H1 (cell line): Measurements from ENCODE around the gene TXNDC12.

ENCODE experiments used
- ASH2L ChIP-seq: fragments of 200-600, 300-600 bp; sonication (generic); IDR thresholded peaks from one replicate; pipeline ENCODE4 v1.7.1; 2017; ENCODE audit warnings: low read length
- BACH1 ChIP-seq: IDR thresholded peaks from 2 replicates; pipeline ENCODE4 v1.6.1; 2012; ENCODE audit warnings: low read length, improper control_type of control experiment
- JUND ChIP-seq: IDR thresholded peaks from 2 replicates; pipeline ENCODE4 v1.6.1; 2011; ENCODE audit warnings: mild to moderate bottlenecking, improper control_type of control experiment, low read length
- TF ChIP-seq, protein P1 (sequence below), 3 experiments: IDR thresholded peaks; 1 replicate in 2 of 3; 2 replicates in 1 of 3; pipeline versions ENCODE4 v1.5.1 to v1.6.1; 2011; ENCODE audit warnings: low read length in 3 of 3, mild to moderate bottlenecking in 3 of 3, inconsistent platforms in 2 of 3, low read depth in 1 of 3, moderate library complexity in 1 of 3; ENCODE audit not compliant: insufficient read depth in 1 of 3; ENCODE audit errors: control extremely low read depth in 1 of 3

- no peak for TF ChIP-seq JUND
- no peak for TF ChIP-seq ASH2L
- TF ChIP-seq BACH1, result no peak
- TF ChIP-seq, protein P1, sequence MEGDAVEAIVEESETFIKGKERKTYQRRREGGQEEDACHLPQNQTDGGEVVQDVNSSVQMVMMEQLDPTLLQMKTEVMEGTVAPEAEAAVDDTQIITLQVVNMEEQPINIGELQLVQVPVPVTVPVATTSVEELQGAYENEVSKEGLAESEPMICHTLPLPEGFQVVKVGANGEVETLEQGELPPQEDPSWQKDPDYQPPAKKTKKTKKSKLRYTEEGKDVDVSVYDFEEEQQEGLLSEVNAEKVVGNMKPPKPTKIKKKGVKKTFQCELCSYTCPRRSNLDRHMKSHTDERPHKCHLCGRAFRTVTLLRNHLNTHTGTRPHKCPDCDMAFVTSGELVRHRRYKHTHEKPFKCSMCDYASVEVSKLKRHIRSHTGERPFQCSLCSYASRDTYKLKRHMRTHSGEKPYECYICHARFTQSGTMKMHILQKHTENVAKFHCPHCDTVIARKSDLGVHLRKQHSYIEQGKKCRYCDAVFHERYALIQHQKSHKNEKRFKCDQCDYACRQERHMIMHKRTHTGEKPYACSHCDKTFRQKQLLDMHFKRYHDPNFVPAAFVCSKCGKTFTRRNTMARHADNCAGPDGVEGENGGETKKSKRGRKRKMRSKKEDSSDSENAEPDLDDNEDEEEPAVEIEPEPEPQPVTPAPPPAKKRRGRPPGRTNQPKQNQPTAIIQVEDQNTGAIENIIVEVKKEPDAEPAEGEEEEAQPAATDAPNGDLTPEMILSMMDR (IDR thresholded peaks at IDR 0.05; ENCODE audit: control extremely low read depth in 1 of 3, insufficient read depth in 1 of 3, low read depth in 1 of 3, low read length in 3 of 3), result no peak
Observed at GRCh38 chr1:51988254-51988653, 66.7 kb downstream of the TXNDC12 start.
